Keratinocyte (primary cell): ENCODE measurements around the gene SASH1. TPM values are rescaled to one million over a fixed set of nuclear protein-coding genes. Genes with fewer than 3 reads are reported as not detected.

Source experiments
- DNase-seq: peaks from one replicate; pipeline ENCODE4 v3.0.0-alpha.2; 2011; ENCODE audit warnings: low read depth, missing footprints, low spot score
- FAIRE-seq: peaks from 2 replicates; lab custom pipeline; 2011; peaks lifted over from hg19 to GRCh38; lab: Jason Lieb, UNC
- H2AFZ ChIP-seq: 2 replicates; pipeline ENCODE4 v1.6.0; 2012; ENCODE audit warnings: low read length, control low read depth, inconsistent platforms; ENCODE audit not compliant: control insufficient read depth
- H3K27ac ChIP-seq: 2 replicates; pipeline ENCODE4 v1.5.1; 2011; ENCODE audit warnings: low read length; ENCODE audit not compliant: control insufficient read depth, insufficient read depth
- H3K27me3 ChIP-seq: 3 replicates; pipeline ENCODE4 v1.6.0; 2011; ENCODE audit warnings: low read length; ENCODE audit not compliant: control insufficient read depth, insufficient read depth; ENCODE audit errors: extremely low read depth
- H3K36me3 ChIP-seq, 2 experiments: 2 replicates in 1 of 2; 3 replicates in 1 of 2; pipeline ENCODE4 v1.5.1; 2011; ENCODE audit warnings: low read length in 2 of 2, mild to moderate bottlenecking in 1 of 2; ENCODE audit not compliant: control insufficient read depth in 2 of 2, insufficient read depth in 2 of 2; ENCODE audit errors: extremely low read depth in 1 of 2
- H3K4me1 ChIP-seq: 3 replicates; pipeline ENCODE4 v1.5.1; 2011; ENCODE audit warnings: low read length; ENCODE audit not compliant: control insufficient read depth, insufficient read depth; ENCODE audit errors: extremely low read depth
- H3K4me2 ChIP-seq: 3 replicates; pipeline ENCODE4 v1.6.0; 2011; ENCODE audit warnings: low read depth, low read length; ENCODE audit not compliant: control insufficient read depth, insufficient read depth; ENCODE audit errors: extremely low read depth
- H3K4me3 ChIP-seq, 3 experiments: fragments of 200-600 bp in 1 of 3; sonication (generic) in 1 of 3; 2 replicates in 2 of 3; 3 replicates in 1 of 3; pipeline ENCODE4 v1.5.1; 2011 to 2016; ENCODE audit warnings: low read length in 3 of 3, mild to moderate bottlenecking in 3 of 3, control low read depth in 2 of 3, inconsistent platforms in 1 of 3, low read depth in 1 of 3, mixed read lengths in 1 of 3, mixed run types in 1 of 3, moderate library complexity in 1 of 3; ENCODE audit not compliant: control insufficient read depth in 2 of 3, insufficient read depth in 2 of 3; ENCODE audit errors: extremely low read depth in 1 of 3
- H3K79me2 ChIP-seq: 2 replicates; pipeline ENCODE4 v1.6.0; 2012; ENCODE audit warnings: low read length; ENCODE audit not compliant: control insufficient read depth, insufficient read depth
- H3K9ac ChIP-seq: 3 replicates; pipeline ENCODE4 v1.6.0; 2011; ENCODE audit warnings: low read length; ENCODE audit not compliant: control insufficient read depth, insufficient read depth; ENCODE audit errors: extremely low read depth
- H3K9me1 ChIP-seq: 3 replicates; pipeline ENCODE4 v1.6.0; 2011; ENCODE audit warnings: low read length; ENCODE audit not compliant: control insufficient read depth, insufficient read depth; ENCODE audit errors: extremely low read depth
- H3K9me3 ChIP-seq: 2 replicates; pipeline ENCODE4 v1.5.1; 2012; ENCODE audit warnings: low read depth, low read length; ENCODE audit not compliant: control insufficient read depth
- H4K20me1 ChIP-seq: 3 replicates; pipeline ENCODE4 v1.6.0; 2011; ENCODE audit warnings: low read length; ENCODE audit not compliant: control insufficient read depth, insufficient read depth; ENCODE audit errors: extremely low read depth
- CTCF ChIP-seq, 3 experiments: IDR thresholded peaks in 1 of 3; conservative IDR thresholded peaks in 1 of 3; optimal IDR thresholded peaks in 1 of 3; 2 replicates in 2 of 3; 3 replicates in 1 of 3; pipeline versions ENCODE3 to v1.5.1; 2011; ENCODE audit warnings: low read length in 3 of 3, mild to moderate bottlenecking in 3 of 3, moderate library complexity in 2 of 3, control low read depth in 1 of 3, inconsistent platforms in 1 of 3; ENCODE audit not compliant: insufficient read depth in 2 of 3; ENCODE audit errors: extremely low read depth in 1 of 3
- EZH2 ChIP-seq: IDR thresholded peaks from one replicate; pipeline ENCODE4 v1.6.1; 2012; ENCODE audit warnings: inconsistent platforms, mild to moderate bottlenecking, low read length, moderate library complexity
- dilution Hi-C: fragments of 300-500 bp; cut with MboI; formaldehyde crosslinking; loops from one replicate; pipeline ENCODE4 v1.7.0; 2020; ENCODE audit warnings: low sequenced_read_pairs; ENCODE audit not compliant: extremely low pct_ligation_motif_present
- polyA plus RNA-seq, 5 experiments: library from polyadenylated mRNA; depleted of rRNA in 3 of 5; stranded (reverse) in 3 of 5; stranded (forward) in 1 of 5; unstranded in 1 of 5; fragments of >200 nt; gene quantifications; 1 replicate in 1 of 5; 2 replicates in 3 of 5; 3 replicates in 1 of 5; pipeline versions ENCODE4 v1.2.1 to v1.2.3, GENCODE V29; 2011 to 2012; ENCODE audit warnings: missing spikeins in 2 of 5, low read depth in 1 of 5, low replicate concordance in 1 of 5

SASH1 gene
- polyA plus RNA-seq, 1 donor (not counting 4 experiments of a cell fraction or from before 2014, with no cell fraction given), result 4.4 TPM

- DNase-seq (no peak), FAIRE-seq (no peak)
- Histone ChIP-seq H3K9ac (no peak overlapping the region), H3K79me2 (no peaks in the 10 kb centered on the region), H3K36me3 (no peaks in the 10 kb centered on the region), H2AFZ (no peak overlapping the region), H3K4me1 (peaks cover 14% of the 10 kb centered on the region), H3K9me1 (no peaks in the 10 kb centered on the region), H3K4me2 (no peak overlapping the region), H3K27ac (no peak overlapping the region), H3K27me3 (peaks cover 6% of the 10 kb centered on the region), H3K4me3 (no peak overlapping the region), H3K9me3 (no peaks in the 10 kb centered on the region), H4K20me1 (no peaks in the 10 kb centered on the region)
- TF ChIP-seq EZH2 (no peak), CTCF (optimal IDR thresholded peaks at IDR 0.05 in 1 of 3, IDR thresholded peaks at IDR 0.05 in 1 of 3, conservative IDR thresholded peaks at IDR 0.05 in 1 of 3; ENCODE audit: extremely low read depth in 1 of 3, insufficient read depth in 2 of 3, low read length in 3 of 3) (no peak)
- dilution Hi-C loops, result no loop called here
These were observed 221.9 kb downstream of the SASH1 start for GRCh38 chr6:148564494-148565035.

GRCh38 chr6:148565321-148565926 lies 222.8 kb downstream of the SASH1 start:
- Histone ChIP-seq H3K4me1 (peaks cover 11% of the 10 kb centered on the region), H3K36me3 (no peaks in the 10 kb centered on the region), H4K20me1 (no peaks in the 10 kb centered on the region), H3K4me2 (no peak overlapping the region), H3K9me1 (no peaks in the 10 kb centered on the region), H3K27ac (no peak overlapping the region), H2AFZ (no peak overlapping the region), H3K9ac (no peak overlapping the region), H3K79me2 (no peaks in the 10 kb centered on the region), H3K27me3 (peaks cover 6% of the 10 kb centered on the region), H3K9me3 (no peaks in the 10 kb centered on the region), H3K4me3 (no peak overlapping the region)
- dilution Hi-C loops, result no loop called here
- FAIRE-seq (no peak), DNase-seq (no peak)
- no peak for TF ChIP-seq CTCF (optimal IDR thresholded peaks at IDR 0.05 in 1 of 3, IDR thresholded peaks at IDR 0.05 in 1 of 3, conservative IDR thresholded peaks at IDR 0.05 in 1 of 3; ENCODE audit: extremely low read depth in 1 of 3, insufficient read depth in 2 of 3, low read length in 3 of 3)
- TF ChIP-seq EZH2, result no peak
